Left renal pelvis (tissue), 4 donors: ENCODE data around the gene SRCAP. TPM values are rescaled to one million over a fixed set of nuclear protein-coding genes. Genes with fewer than 3 reads are reported as not detected.

ENCODE experiments used
- DNase-seq, 4 donors: peaks; one replicate each; pipeline ENCODE4 v3.0.0-alpha.2; 2013; ENCODE audit warnings: low read depth in 4 of 4, low spot score in 3 of 4
- polyA plus RNA-seq, 4 donors: library from polyadenylated mRNA; unstranded; fragments of 120-200 nt; gene quantifications; one replicate each; pipeline ENCODE4 v1.2.1, GENCODE V29; 2013; ENCODE audit not compliant: insufficient read length in 4 of 4

SRCAP gene
- polyA plus RNA-seq, 4 donors = 27.7 to 44.9 (median 33.2) TPM

DNA sequence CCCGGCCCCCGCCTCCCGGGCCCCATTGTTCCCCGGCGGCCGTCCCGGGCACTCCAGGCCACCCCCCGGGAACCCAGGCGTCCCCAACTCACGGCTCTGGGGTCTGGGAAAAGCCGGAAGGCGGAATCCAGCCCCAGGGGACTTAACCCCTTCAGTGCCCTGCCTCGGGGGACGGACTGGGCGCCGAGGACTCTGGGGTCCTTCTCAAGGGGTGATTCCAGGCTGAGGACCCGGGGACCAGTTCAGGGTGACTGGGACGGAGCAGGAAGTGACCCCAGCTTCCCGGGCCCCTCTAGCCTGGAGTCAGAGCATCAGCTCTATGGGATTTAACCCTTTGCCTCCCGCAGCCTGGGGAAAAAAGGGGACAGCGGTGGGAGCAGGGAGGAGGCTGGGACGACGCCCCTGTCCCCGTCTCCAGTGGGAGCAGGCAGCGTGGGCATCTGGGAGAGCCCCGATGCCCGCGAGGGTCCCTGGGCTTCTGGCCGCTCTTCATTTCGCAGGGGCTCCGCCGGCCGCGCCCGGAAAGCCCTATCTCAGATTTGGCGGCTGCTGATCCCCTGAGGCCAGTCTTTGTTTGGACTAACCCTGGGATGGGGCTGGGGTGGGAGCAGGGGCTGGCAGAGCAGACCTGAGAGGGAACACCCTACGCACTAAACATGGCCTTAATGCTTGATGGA, 88.1 kb downstream of the SRCAP start, which contains the start of gene ZNF629:
ZNF629 (minus strand) TSS at position 270 of the 677 bp plus-strand sequence. CDS start 2,723 bp downstream, outside the sequence.
- peak in 2 of 4 donors; percentile 80 to 81 for DNase-seq

DNA sequence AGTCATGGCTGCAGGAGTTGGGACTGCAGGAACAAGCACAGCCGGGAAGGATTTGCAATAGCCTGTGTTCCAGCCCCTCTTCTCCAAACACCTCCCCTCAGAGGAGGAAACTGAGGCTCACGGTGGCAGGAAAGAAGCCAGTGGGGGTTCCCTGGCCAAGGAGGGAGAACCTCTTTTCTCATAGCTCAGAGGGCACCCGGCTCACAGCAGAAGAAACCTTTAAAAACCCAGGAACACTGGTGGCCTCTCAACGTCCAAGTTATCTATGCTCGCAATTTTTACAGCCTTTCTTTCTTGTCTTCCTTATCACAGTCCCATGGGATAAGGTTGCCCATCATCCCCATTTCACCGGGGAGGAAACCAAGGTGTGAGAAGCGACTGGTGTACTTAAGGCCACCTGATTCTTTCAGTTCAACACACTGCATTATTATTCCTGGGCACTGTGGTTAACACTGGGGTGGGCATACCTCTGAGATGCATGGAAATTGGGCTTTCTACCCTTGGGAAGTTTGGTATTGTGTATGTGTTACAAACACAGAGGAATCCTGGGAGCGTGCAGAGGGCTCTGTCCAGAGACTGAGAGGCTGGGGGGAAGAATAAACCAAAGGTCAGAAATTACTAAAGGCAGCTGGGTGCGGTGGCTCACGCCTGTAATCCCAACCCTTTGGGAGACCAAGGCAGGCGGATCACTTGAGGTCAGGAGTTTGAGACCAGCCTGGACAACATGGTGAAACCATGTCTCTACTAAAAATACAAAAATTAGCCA, 88.8 kb downstream of the SRCAP start:
- DNase-seq = no peak

Other genes starting within 250 kb of the SRCAP start
- 1 to 10 TPM; 1.4 to 2.5 (median 2.1) TPM for gene ITGAL, start 226.4 kb upstream of the SRCAP start, polyA plus RNA-seq
- gene ZNF768, start 172.6 kb upstream of the SRCAP start, polyA plus RNA-seq = 10 to 100 TPM; 36.0 to 69.0 (median 50.0) TPM
- 10 to 100 TPM in 3 of 4 donors, 1 to 10 TPM in 1; 8.8 to 10.6 (median 10.5) TPM for gene ZNF747, start 164.3 kb upstream of the SRCAP start, polyA plus RNA-seq
- gene ZNF764, start 140.8 kb upstream of the SRCAP start, polyA plus RNA-seq = 10 to 100 TPM; 10.2 to 15.4 (median 11.6) TPM
- 10 to 100 TPM; 10.5 to 17.5 (median 13.3) TPM for gene ZNF688, start 127.5 kb upstream of the SRCAP start, polyA plus RNA-seq
- gene ZNF785, start 113.5 kb upstream of the SRCAP start, polyA plus RNA-seq = 10 to 100 TPM; 16.8 to 31.6 (median 19.6) TPM
- gene ZNF689, start 88.8 kb upstream of the SRCAP start, polyA plus RNA-seq = 10 to 100 TPM; 10.6 to 14.6 (median 13.2) TPM
- 10 to 100 TPM; 32.8 to 54.7 (median 44.2) TPM for gene PRR14, start 48.2 kb upstream of the SRCAP start, polyA plus RNA-seq
- 10 to 100 TPM; 45.4 to 85.1 (median 52.8) TPM for gene FBRS, start 40.7 kb upstream of the SRCAP start, polyA plus RNA-seq
- gene PHKG2, start 49.3 kb downstream of the SRCAP start, polyA plus RNA-seq = 10 to 100 TPM; 19.4 to 44.5 (median 26.0) TPM
- gene CFAP119, start 62.9 kb downstream of the SRCAP start, polyA plus RNA-seq = 10 to 100 TPM in 1 of 4 donors, 1 to 10 TPM in 3; 2.2 to 12.2 (median 8.5) TPM
- gene RNF40, start 63.2 kb downstream of the SRCAP start, polyA plus RNA-seq = 100 to 1,000 TPM; 108 to 129 (median 121) TPM
- 10 to 100 TPM; 20.2 to 27.7 (median 27.0) TPM for gene ZNF629, start 88.0 kb downstream of the SRCAP start, polyA plus RNA-seq
- 10 to 100 TPM; 35.3 to 51.7 (median 43.7) TPM for gene BCL7C, start 194.9 kb downstream of the SRCAP start, polyA plus RNA-seq
- gene CTF1, start 197.4 kb downstream of the SRCAP start, polyA plus RNA-seq = 1 to 10 TPM; 6.9 to 8.8 (median 7.7) TPM
- gene FBXL19, start 224.4 kb downstream of the SRCAP start, polyA plus RNA-seq = 10 to 100 TPM; 16.5 to 35.4 (median 18.3) TPM
- gene ORAI3, start 249.9 kb downstream of the SRCAP start, polyA plus RNA-seq = 10 to 100 TPM; 13.1 to 18.7 (median 17.4) TPM